Right cardiac atrium (tissue), 5 donors: ENCODE measurements around the gene OVCH2. TPM values are rescaled to one million over a fixed set of nuclear protein-coding genes. Genes with fewer than 3 reads are reported as not detected.

Source experiments
- ATAC-seq, 2 donors: fragments of 200-7000 bp; cut with Tn5 transposase; one replicate each; pipeline versions ENCODE4 v1.8.0 to v1.9.1; 2020; ENCODE audit warnings: moderate library complexity in 2 of 2, mild to moderate bottlenecking in 1 of 2
- DNase-seq, 3 donors: peaks; one replicate each; pipeline ENCODE4 v3.0.0-alpha.2; 2020
- H3K27ac ChIP-seq: one replicate; pipeline ENCODE4 v1.5.1; 2013; ENCODE audit warnings: mild to moderate bottlenecking, low read length, control low read depth, moderate library complexity
- H3K27me3 ChIP-seq: one replicate; pipeline ENCODE4 v1.6.1; 2013; ENCODE audit not compliant: control insufficient read depth, insufficient read depth
- H3K4me1 ChIP-seq: one replicate; pipeline ENCODE4 v1.6.1; 2013; ENCODE audit warnings: low read length; ENCODE audit not compliant: control insufficient read depth, insufficient read depth
- H3K4me3 ChIP-seq: one replicate; pipeline ENCODE4 v1.5.1; 2013; ENCODE audit warnings: low read length, control low read depth
- H3K9me3 ChIP-seq: one replicate; pipeline ENCODE4 v1.6.1; 2013; ENCODE audit warnings: low read length; ENCODE audit not compliant: control insufficient read depth
- WGBS: extraction: QIAGEN DNeasy Blood & Tissue Kit; methylation state at CpG from one replicate; pipeline ENCODE4 v1.1.7; 2013; 5-methylcytosine and 5-hydroxymethylcytosine counted together
- intact Hi-C, 4 donors: fragments of 100-400 bp; cut with DNase I; formaldehyde crosslinking; loops; one replicate each; pipeline versions ENCODE4 v1.11.0 to v1.14.0; 2022 to 2023
- polyA plus RNA-seq: library from polyadenylated mRNA; stranded (reverse); fragments of 200-250 nt; gene quantifications from one replicate; pipeline ENCODE4 v1.2.3, GENCODE V29; 2013
- total RNA-seq, 4 donors: library from RNA; stranded (reverse); fragmentation: NEBNext Ultra II Directional; extraction: Animal tissue kit (Norgen Biotek cat#: 25700); gene quantifications; one replicate each; pipeline ENCODE4 v1.2.1, GENCODE V29; 2021
- donor health status: healthy with polysubstance abuse.
- donor health status: DM: no; HTN: yes; CAD: no.
- donor health status: DM: no; HTN: no; CAD: no.
- donor health status: DM: no; HTN: yes; CAD: no; lungs with severe emphysema.
- donor health status: DM: yes; HTN: yes; CAD: no.

OVCH2 gene
- total and polyA plus RNA-seq, 5 donors: not detected

DNA sequence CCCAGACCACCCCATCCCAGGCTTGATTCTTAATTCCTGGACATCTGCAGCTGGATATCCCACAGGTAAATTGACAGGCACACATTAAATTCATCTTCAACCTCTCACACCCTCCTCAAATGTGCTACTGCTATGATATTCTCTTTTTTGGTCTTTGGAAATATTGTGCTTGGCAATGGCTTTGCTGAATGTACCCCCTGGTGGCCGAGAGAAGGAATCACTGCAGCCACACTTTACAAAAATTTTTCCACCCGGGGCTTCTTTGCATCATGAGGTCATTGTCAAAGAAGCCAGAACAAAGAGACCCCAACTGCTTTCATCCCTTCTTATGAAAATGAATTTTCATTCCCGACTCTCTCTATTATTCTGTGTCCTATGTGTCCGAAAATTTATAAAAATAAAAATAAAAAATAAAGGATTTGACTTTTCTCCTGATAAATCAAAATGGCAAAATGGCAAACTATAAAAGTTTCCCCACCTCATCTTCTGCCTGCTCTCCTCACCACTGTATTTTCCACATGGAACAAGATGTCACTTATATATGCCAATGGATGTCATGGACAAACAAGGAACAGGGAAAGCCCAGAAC, 17.9 kb downstream of the OVCH2 start:
- peaks cover 2% of the 10 kb centered on the region for H3K27me3 ChIP-seq
- H3K9me3 ChIP-seq: no peaks in the 10 kb centered on the region
- no peak overlapping the region for H3K4me3 ChIP-seq
- 15% methylated on average over 4 of the region's 4 CpGs for WGBS
- intact Hi-C loops: loop anchor here in 2 of 4 donors (10.0 kb wide), 1 partner anchor 594 kb away; no protein-coding TSS in a partner anchor
- H3K4me1 ChIP-seq: no peaks in the 10 kb centered on the region
- H3K27ac ChIP-seq: no peak overlapping the region
- ATAC-seq (peak in 1 of 2 donors; percentile 50), DNase-seq (no peak)

DNA sequence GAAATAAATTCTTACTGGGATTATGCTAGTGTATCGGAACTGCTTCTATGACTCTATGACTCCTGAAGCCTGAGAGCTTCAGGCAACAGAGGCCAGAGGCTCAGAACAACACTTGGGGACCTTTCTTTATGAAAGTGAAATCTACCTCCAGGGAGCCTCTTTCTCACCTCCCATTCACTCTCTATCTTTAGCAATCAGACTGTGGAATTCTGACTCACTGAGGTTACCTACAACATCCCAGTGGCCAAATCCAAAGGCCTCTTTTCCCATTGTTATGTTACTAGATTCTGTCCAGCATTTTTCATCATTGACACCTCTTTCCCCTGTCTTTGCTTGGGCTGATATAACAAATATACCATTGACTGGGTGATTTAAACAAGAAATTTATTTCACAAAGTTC, 18.9 kb downstream of the OVCH2 start:
- intact Hi-C loops: loop anchor here in 2 of 4 donors (10.0 kb wide), 1 partner anchor 593 kb away; no protein-coding TSS in a partner anchor
- H3K4me1 ChIP-seq: no peaks in the 10 kb centered on the region

DNA sequence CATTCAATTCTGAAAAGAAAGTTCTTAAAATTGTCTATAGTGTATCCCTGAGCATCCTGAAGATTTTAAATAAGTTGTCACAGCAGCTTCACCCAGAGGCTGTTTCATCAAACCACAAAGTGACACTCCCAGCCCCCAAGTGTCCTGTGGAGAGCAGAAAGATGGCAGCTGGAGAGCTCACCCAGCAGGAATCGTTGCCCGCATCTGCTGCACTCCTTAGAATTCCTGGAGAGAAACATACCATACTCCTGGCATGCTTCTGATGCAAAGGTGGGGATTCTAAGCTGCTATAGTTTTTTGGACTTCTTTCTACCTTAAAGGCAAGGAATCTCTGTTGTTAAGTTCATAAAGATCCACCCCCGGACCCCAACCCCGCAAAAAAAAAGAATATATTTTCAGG, 19.5 kb downstream of the OVCH2 start:
- no peaks in the 10 kb centered on the region for H3K4me1 ChIP-seq
- ATAC-seq: no peak

More for the DNA sequence above, 18.9 kb downstream of the OVCH2 start:
- no peak overlapping the region for H3K4me3 ChIP-seq
- ATAC-seq (no peak), DNase-seq (no peak)
- peaks cover 2% of the 10 kb centered on the region for H3K27me3 ChIP-seq
- no peaks in the 10 kb centered on the region for H3K9me3 ChIP-seq
- WGBS: 95% methylated on average over 1 of the region's 1 CpG
- H3K27ac ChIP-seq: no peak overlapping the region

DNA sequence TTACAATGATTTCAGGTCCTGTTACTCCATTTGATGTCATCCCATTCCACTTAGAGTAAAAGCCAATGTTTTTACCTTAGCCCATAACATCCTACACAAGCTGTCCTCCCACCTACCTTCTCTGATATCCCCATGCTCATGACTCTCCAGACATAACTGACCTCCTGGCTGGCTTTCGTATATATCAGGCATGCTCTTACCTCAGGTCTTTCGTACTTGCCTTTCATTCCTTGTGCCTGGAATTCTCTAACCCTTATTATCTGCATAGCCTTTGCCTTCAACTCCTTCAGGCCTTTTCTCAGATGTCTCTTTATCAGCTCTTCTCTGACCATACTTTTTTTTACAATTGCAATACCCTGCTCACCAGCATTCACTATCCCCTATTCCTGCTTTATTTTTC, 22.7 kb downstream of the OVCH2 start:
- ATAC-seq (no peak), DNase-seq (no peak)
- H3K27ac ChIP-seq: no peak overlapping the region
- H3K9me3 ChIP-seq: no peaks in the 10 kb centered on the region
- intact Hi-C loops: loop anchor here in 2 of 4 donors (10.0 kb wide), 1 partner anchor 589 kb away; no protein-coding TSS in a partner anchor
- H3K4me3 ChIP-seq: no peak overlapping the region
- 72% methylated on average over 2 of the region's 2 CpGs for WGBS
- H3K27me3 ChIP-seq: peaks cover 2% of the 10 kb centered on the region
- H3K4me1 ChIP-seq: no peaks in the 10 kb centered on the region

More for the DNA sequence above, 19.5 kb downstream of the OVCH2 start:
- WGBS: 83% methylated on average over 4 of the region's 4 CpGs
- DNase-seq: no peak
- intact Hi-C loops: loop anchor here in 2 of 4 donors (10.0 kb wide), 1 partner anchor 592 kb away; no protein-coding TSS in a partner anchor
- H3K27me3 ChIP-seq: peaks cover 2% of the 10 kb centered on the region
- no peaks in the 10 kb centered on the region for H3K9me3 ChIP-seq
- no peak overlapping the region for H3K27ac ChIP-seq
- no peak overlapping the region for H3K4me3 ChIP-seq

DNA sequence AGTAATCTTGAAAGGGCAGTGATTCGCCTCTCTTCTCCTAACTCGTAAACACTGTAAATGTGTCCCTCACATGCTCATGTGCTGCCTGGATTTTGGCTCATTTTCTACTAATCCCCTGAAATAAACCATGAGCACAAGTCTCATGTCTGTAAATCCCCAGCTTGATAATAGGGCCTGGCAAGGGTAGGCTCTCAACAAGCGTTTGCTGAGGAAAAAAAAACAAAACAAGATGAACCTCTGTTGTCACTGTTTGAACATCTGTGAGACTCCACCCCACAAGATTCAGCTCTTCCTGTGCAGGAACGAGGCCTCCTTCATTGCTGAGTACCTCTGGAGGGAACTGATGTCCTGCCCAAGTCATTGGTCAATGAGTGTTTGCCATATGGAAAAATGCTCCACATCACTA, 28.5 kb downstream of the OVCH2 start:
- no peaks in the 10 kb centered on the region for H3K9me3 ChIP-seq
- intact Hi-C loops: no loop called here
- H3K27ac ChIP-seq: no peak overlapping the region
- ATAC-seq: no peak
- H3K27me3 ChIP-seq: no peaks in the 10 kb centered on the region
- DNase-seq: no peak
- H3K4me1 ChIP-seq: peaks cover 2% of the 10 kb centered on the region
- 38% methylated on average over 4 of the region's 4 CpGs for WGBS
- H3K4me3 ChIP-seq: no peak overlapping the region

DNA sequence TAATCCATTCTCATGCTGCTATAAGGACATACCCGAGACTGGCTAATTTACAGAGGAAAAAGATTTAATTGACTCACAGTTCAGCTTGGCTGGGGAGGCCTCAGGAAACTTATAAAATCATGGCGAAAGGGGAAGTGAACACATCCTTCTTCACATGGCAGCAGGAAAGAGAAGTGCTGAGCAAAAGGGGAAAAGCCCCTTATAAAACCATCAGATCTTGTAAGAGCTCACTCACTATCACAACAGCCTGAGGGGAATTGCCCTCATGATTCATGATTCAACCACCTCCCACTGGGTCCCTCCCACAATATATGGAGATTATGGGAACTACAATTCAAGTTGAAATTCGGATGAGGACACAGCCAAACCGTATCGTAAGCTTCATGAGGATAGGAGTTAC, 29.2 kb downstream of the OVCH2 start:
- Histone ChIP-seq H3K9me3 (no peaks in the 10 kb centered on the region), H3K27me3 (no peaks in the 10 kb centered on the region), H3K4me3 (no peak overlapping the region), H3K4me1 (peaks cover 4% of the 10 kb centered on the region), H3K27ac (no peak overlapping the region)
- intact Hi-C loops: no loop called here
- no peak for ATAC-seq
- DNase-seq: no peak
- WGBS: 76% methylated on average over 5 of the region's 5 CpGs

DNA sequence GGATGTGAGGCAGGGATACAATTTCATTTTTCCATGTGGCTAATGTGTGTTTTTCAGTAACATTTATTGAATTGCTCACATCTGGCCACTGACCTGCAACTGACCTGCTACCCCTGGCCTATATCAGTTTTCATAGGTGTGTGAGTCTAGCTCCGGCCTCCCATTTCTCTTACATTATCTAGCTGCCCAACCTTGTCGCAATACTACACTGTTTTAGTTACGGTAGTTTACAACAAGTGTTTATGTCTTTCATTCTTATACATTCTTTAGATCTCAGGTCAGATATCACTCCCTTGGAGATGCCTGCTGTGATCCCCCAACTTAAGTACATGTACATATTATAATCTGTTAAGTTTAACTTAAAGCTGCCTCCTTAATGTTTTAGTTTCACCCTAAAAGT, 30.6 kb downstream of the OVCH2 start:
- no peak for ATAC-seq
- H3K4me3 ChIP-seq: no peak overlapping the region
- DNase-seq: no peak
- peaks cover 4% of the 10 kb centered on the region for H3K4me1 ChIP-seq
- intact Hi-C loops: no loop called here
- no peaks in the 10 kb centered on the region for H3K9me3 ChIP-seq
- no peak overlapping the region for H3K27ac ChIP-seq
- WGBS: 98% methylated on average over 3 of the region's 3 CpGs
- H3K27me3 ChIP-seq: no peaks in the 10 kb centered on the region

DNA sequence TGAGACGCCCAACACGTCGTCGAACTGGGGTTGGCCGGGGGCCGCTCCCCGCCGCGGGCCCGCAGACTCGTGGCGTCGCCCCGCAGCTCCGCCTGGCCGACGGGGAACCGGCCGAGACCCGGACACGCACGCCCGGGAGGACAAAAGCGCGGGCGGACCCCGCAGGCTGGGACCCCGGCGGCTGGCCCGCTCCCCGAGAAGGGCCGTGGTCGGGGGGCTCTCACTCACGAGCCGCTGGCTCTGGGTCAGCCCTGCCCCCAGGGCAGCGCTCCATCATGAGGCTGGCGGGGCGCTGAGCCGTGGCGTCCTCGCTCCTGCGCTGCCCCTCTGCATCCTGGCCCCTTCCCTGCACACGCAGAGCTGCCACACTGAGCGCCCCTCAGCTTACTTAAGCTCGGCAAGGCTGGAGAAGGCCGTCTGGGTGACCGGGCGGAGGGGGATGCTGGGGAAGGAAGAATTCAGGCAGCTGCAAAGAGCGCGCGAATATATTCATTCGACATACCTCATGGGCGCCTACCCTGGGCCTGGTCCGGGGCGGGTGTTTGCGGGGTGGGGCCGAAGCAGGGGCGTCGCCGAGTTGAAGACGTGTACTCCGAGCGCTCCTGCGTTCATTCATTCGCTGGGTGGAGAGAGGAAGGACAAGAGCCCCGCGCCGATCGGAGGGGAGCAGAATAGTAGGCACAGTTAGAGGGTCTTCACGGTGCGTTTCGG, 32.4 kb downstream of the OVCH2 start:
- DNase-seq: peak; percentile 44 to 77 (median 68)
- no peak overlapping the region for H3K27ac ChIP-seq

DNA sequence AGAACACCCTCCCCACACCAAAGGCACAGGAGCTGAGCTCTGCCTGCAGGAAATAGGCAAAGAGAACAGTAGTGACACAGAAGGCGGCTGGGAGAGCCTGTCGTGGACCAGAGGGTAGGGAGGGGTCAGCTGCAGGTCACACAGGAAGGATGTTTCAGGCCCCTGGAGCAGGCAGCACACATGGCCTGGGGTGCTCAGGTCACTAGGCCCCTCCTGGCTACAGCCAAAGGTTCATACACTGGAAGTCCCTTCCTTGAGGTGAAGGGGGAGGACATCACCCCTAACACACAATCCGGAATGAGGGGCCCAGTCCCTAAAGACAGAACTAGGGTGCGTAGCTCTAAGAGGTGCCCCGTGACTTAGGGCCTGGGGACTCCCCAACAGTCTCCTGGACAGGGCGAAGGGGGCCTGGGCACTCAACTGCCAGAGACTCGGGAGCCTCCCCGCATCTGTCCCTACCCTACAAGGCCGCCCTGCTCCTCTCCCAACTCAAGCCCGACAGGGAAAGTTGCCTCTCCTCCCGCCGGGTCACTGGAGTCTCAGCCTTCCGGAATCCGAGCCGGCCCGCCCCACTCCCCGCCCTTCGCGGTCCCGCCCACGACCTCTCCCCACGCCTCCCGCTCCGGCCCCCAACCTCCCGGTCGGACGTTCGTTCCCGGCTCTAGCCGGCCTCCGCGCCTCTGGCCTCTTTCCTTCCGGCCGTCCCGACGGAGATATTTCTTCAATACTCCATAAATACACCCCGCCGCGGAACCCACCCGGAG, 33.1 kb downstream of the OVCH2 start, which contains the start of gene CYB5R2:
Gene CYB5R2, minus strand, starts transcription at position 541 of the 764 bp plus-strand sequence. CDS start 675 bp downstream, outside the sequence.
- peak; percentile 92 to 93 for ATAC-seq
- Histone ChIP-seq H3K27me3 (no peaks in the 10 kb centered on the region), H3K27ac (no peak within 1 kb of the TSS), H3K9me3 (no peaks in the 10 kb centered on the region), H3K4me3 (peak within 1 kb of the TSS; percentile 53), H3K4me1 (peaks cover 4% of the 10 kb centered on the region)
- 8% methylated on average over 40 of the region's 40 CpGs for WGBS
- peak; percentile 78 to 90 (median 90) for DNase-seq
- intact Hi-C loops: no loop called here

More for the DNA sequence above, 32.4 kb downstream of the OVCH2 start:
- Histone ChIP-seq H3K4me1 (peaks cover 4% of the 10 kb centered on the region), H3K4me3 (peak overlapping the region; percentile 53), H3K9me3 (no peaks in the 10 kb centered on the region), H3K27me3 (no peaks in the 10 kb centered on the region)
- intact Hi-C loops: no loop called here
- peak; percentile 68 to 70 for ATAC-seq
- 4% methylated on average over 72 of the region's 72 CpGs for WGBS

DNA sequence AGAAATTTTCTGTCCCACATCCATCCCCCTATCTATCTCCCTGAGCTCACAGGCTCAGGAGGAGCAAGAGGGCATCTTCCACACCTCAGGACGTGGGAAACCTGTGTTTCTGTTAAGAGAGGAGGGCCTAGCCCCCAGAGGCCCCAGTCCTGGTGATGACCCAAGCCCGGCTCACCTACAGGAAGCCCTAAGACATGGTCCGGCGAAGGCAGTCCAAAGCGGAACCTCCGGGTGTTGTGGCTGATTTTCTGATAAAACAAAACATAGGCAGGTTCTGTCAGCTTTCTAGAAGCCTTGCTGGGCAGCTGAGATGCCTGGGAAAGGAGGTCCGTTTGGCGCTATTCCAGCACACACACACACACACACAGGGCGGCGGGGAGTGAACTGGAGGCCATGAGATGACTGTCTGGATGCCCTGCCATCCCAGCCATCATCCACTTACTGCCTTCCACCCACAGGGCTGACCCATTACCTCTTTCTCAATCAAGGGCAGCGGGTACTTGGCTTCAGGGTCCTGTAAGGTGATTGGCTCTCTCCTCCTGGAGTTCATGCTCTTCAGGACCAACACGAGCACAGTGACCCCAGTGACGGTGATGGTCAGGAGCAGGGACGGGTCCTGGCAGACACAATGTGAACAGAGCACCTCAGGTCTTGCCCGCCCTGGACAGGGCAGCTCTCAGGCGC, 33.9 kb downstream of the OVCH2 start:
- ATAC-seq (peak in 1 of 2 donors; percentile 5), DNase-seq (no peak)
- Histone ChIP-seq H3K27ac (no peak overlapping the region), H3K9me3 (no peaks in the 10 kb centered on the region), H3K4me1 (peaks cover 4% of the 10 kb centered on the region), H3K27me3 (no peaks in the 10 kb centered on the region), H3K4me3 (no peak overlapping the region)
- intact Hi-C loops: no loop called here
- WGBS: 88% methylated on average over 16 of the region's 16 CpGs
